Measurements from ENCODE around the gene CPNE6.

CPNE6 gene

DNA sequence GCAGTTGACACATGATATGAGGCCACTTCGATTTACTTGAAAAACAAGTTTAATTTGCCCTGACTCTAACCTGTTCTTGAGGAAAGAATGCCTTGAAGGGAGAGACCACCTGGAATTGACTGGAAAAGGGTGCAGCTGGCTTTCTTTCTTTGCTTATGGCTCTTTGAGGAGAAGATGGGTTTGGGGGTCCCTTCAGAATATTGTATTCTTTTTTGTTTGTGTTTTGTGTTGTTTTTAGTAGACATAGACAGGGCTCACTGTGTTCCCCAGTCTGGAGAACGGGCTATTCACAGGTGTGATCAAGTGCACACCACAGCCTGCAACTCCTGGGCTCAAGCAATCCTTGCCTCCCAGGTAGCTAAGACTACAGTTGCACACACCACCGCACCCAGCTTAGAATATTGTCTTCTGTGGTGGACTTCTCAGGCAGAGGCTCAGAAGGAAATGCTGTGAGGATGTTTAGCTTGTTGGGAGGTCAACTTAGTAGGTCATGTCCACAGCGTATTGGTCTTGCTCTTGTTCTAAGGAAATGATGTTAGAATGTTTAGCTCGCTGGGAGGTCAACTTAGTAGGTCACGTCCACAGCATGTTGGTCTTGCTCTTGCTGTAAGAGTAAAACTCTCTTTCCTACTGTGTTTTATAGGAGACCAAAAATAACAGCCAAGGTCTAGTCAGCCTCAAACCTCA, 44.9 kb downstream of the CPNE6 start:
- H3K27ac ChIP-seq (ENCODE audit: extremely low read depth, low read depth, low read length), result no peak overlapping the region
- ChIA-PET CTCF (interaction anchor here (1.0 to 1.9 kb wide), 2 partner anchors 18 to 58 kb away, joined by 5 to 7 read pairs; no protein-coding TSS in a partner anchor), POLR2A (interaction anchor here (1.8 to 8.3 kb wide), 5 partner anchors 13 to 45 kb away, joined by 5 to 163 read pairs (median 60); partner anchors contain the start of genes EMC9, IRF9, PCK2 and PSME1)
- H3K36me3 ChIP-seq (ENCODE audit: control insufficient read depth in 2 of 2, insufficient read depth in 1 of 2, low read length in 2 of 2), result peaks cover 10 to 45% of the 10 kb centered on the region in 2 experiments; a peak in 2 of 3 replicates
- H3K4me3 ChIP-seq (ENCODE audit: low read depth, low read length), result no peak overlapping the region; the same call in 1 of the 2 replicates
- H3K4me1 ChIP-seq (ENCODE audit: control insufficient read depth, insufficient read depth, low read length), result no peaks in the 10 kb centered on the region
- no peak for TF ChIP-seq KLF9 (tag by site-specific recombination; IDR thresholded peaks at IDR 0.05; ENCODE audit: low read depth)
- no peak for TF ChIP-seq MZF1 (tag by site-specific recombination; IDR thresholded peaks at IDR 0.05; ENCODE audit: borderline replicate concordance)
- TF ChIP-seq, protein P1, sequence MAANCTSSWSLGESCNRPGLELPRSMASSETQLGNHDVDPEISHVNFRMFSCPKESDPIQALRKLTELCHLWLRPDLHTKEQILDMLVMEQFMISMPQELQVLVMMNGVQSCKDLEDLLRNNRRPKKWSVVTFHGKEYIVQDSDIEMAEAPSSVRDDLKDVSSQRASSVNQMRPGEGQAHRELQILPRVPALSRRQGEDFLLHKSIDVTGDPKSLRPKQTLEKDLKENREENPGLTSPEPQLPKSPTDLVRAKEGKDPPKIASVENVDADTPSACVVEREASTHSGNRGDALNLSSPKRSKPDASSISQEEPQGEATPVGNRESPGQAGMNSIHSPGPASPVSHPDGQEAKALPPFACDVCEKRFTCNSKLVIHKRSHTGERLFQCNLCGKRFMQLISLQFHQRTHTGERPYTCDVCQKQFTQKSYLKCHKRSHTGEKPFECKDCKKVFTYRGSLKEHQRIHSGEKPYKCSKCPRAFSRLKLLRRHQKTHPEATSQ (tag by site-specific recombination; IDR thresholded peaks at IDR 0.05), result no peak
- TF ChIP-seq, protein P2, sequence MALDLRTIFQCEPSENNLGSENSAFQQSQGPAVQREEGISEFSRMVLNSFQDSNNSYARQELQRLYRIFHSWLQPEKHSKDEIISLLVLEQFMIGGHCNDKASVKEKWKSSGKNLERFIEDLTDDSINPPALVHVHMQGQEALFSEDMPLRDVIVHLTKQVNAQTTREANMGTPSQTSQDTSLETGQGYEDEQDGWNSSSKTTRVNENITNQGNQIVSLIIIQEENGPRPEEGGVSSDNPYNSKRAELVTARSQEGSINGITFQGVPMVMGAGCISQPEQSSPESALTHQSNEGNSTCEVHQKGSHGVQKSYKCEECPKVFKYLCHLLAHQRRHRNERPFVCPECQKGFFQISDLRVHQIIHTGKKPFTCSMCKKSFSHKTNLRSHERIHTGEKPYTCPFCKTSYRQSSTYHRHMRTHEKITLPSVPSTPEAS (tag by site-specific recombination; IDR thresholded peaks at IDR 0.05), result no peak
- H3K9me3 ChIP-seq (ENCODE audit: control insufficient read depth, insufficient read depth, low read depth, low read length), result no peaks in the 10 kb centered on the region

DNA sequence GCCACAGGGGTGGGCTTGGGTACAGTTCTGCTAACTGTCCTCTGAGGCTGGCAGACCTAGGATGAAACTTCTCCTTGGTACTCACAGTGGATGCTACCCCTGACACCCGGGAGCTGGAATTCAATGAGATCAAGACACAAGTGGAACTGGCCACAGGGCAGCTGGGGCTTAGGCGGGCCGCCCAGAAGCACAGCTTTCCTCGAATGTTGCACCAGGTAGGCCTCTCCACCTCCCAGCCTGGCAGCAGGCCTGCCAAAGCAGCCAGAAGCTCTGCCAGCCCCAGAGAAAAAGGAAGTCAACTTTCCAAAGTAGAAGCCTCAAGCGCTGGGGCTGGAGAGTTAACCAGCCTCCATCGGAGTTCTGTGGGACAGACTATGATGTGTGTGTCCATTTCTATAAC, 45.8 kb downstream of the CPNE6 start:
- ChIA-PET POLR2A (interaction anchor here (3.9 to 8.3 kb wide), 2 partner anchors 21 to 29 kb away, joined by 60 to 163 read pairs; partner anchors contain the start of genes EMC9, PSME1, PSME2 and RNF31), CTCF (interaction anchor here (1.0 to 1.9 kb wide), 3 partner anchors 9 to 59 kb away, joined by 5 to 8 read pairs (median 7); no protein-coding TSS in a partner anchor)
- TF ChIP-seq, protein P3, sequence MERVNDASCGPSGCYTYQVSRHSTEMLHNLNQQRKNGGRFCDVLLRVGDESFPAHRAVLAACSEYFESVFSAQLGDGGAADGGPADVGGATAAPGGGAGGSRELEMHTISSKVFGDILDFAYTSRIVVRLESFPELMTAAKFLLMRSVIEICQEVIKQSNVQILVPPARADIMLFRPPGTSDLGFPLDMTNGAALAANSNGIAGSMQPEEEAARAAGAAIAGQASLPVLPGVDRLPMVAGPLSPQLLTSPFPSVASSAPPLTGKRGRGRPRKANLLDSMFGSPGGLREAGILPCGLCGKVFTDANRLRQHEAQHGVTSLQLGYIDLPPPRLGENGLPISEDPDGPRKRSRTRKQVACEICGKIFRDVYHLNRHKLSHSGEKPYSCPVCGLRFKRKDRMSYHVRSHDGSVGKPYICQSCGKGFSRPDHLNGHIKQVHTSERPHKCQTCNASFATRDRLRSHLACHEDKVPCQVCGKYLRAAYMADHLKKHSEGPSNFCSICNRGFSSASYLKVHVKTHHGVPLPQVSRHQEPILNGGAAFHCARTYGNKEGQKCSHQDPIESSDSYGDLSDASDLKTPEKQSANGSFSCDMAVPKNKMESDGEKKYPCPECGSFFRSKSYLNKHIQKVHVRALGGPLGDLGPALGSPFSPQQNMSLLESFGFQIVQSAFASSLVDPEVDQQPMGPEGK (tag by site-specific recombination; IDR thresholded peaks at IDR 0.05), result no peak
- TF ChIP-seq ZNF837 (tag by site-specific recombination; IDR thresholded peaks at IDR 0.05) (no peak), ZBTB48 (tag by site-specific recombination; IDR thresholded peaks at IDR 0.05) (no peak), ZNF561 (tag by site-specific recombination; IDR thresholded peaks at IDR 0.05; ENCODE audit: borderline replicate concordance) (no peak), SP7 (tag by site-specific recombination; IDR thresholded peaks at IDR 0.05) (no peak), KLF7 (tag by site-specific recombination; IDR thresholded peaks at IDR 0.05; ENCODE audit: borderline replicate concordance) (no peak)
- no peak overlapping the region for H3K27ac ChIP-seq (ENCODE audit: extremely low read depth, low read depth, low read length)
- H3K9me3 ChIP-seq (ENCODE audit: control insufficient read depth, insufficient read depth, low read depth, low read length), result no peaks in the 10 kb centered on the region
- H3K4me1 ChIP-seq (ENCODE audit: control insufficient read depth, insufficient read depth, low read length), result no peaks in the 10 kb centered on the region
- peaks cover 10 to 52% of the 10 kb centered on the region in 2 experiments; a peak in 2 of 3 replicates for H3K36me3 ChIP-seq (ENCODE audit: control insufficient read depth in 2 of 2, insufficient read depth in 1 of 2, low read length in 2 of 2)
- H3K4me3 ChIP-seq (ENCODE audit: low read depth, low read length), result no peak overlapping the region

DNA sequence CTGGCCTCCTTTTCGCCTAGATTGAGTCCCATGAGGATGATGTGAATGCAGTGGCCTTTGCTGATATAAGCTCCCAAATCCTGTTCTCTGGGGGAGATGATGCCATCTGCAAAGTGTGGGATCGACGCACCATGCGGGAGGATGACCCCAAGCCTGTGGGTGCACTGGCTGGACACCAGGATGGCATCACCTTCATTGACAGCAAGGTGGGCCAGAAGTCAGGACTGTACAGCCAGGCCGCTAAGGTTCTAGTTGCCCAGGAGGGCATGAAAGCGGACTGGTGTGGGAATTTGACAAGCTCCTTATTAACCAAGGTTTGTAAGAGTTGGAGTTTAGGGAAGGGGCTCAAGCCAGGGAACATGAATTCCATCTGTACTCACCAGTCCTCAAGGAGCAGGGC, 48.3 kb downstream of the CPNE6 start:
- no peak overlapping the region for H3K4me3 ChIP-seq (ENCODE audit: low read depth, low read length)
- ChIA-PET POLR2A (interaction anchor here (8.3 kb wide), 1 partner anchor 19 kb away, joined by 163 read pairs; the partner anchor contains the start of genes EMC9 and PSME1), CTCF (interaction anchor here (1.5 kb wide), 1 partner anchor 10 kb away, joined by 8 read pairs; no protein-coding TSS in a partner anchor)
- TF ChIP-seq, protein P4, sequence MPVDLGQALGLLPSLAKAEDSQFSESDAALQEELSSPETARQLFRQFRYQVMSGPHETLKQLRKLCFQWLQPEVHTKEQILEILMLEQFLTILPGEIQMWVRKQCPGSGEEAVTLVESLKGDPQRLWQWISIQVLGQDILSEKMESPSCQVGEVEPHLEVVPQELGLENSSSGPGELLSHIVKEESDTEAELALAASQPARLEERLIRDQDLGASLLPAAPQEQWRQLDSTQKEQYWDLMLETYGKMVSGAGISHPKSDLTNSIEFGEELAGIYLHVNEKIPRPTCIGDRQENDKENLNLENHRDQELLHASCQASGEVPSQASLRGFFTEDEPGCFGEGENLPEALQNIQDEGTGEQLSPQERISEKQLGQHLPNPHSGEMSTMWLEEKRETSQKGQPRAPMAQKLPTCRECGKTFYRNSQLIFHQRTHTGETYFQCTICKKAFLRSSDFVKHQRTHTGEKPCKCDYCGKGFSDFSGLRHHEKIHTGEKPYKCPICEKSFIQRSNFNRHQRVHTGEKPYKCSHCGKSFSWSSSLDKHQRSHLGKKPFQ (tag by site-specific recombination; IDR thresholded peaks at IDR 0.05), result no peak
- no peak for TF ChIP-seq KLF9 (tag by site-specific recombination; IDR thresholded peaks at IDR 0.05; ENCODE audit: low read depth)
- TF ChIP-seq, protein P5, sequence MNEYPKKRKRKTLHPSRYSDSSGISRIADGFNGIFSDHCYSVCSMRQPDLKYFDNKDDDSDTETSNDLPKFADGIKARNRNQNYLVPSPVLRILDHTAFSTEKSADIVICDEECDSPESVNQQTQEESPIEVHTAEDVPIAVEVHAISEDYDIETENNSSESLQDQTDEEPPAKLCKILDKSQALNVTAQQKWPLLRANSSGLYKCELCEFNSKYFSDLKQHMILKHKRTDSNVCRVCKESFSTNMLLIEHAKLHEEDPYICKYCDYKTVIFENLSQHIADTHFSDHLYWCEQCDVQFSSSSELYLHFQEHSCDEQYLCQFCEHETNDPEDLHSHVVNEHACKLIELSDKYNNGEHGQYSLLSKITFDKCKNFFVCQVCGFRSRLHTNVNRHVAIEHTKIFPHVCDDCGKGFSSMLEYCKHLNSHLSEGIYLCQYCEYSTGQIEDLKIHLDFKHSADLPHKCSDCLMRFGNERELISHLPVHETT (tag by site-specific recombination; IDR thresholded peaks at IDR 0.05), result no peak
- no peak overlapping the region for H3K27ac ChIP-seq (ENCODE audit: extremely low read depth, low read depth, low read length)
- no peaks in the 10 kb centered on the region for H3K9me3 ChIP-seq (ENCODE audit: control insufficient read depth, insufficient read depth, low read depth, low read length)
- H3K36me3 ChIP-seq (ENCODE audit: control insufficient read depth in 2 of 2, insufficient read depth in 1 of 2, low read length in 2 of 2), result peaks cover 10 to 70% of the 10 kb centered on the region in 2 experiments; a peak in 2 of 3 replicates
- no peaks in the 10 kb centered on the region for H3K4me1 ChIP-seq (ENCODE audit: control insufficient read depth, insufficient read depth, low read length)

All from HEK293 (cell line).